BJ (cell line): ENCODE measurements around the gene NAA15. TPM values are rescaled to one million over a fixed set of nuclear protein-coding genes. Genes with fewer than 3 reads are reported as not detected.

Experiments used
- CTCF ChIA-PET: fragments of 350-600 bp; formaldehyde crosslinking; extraction: SDS; loops from one replicate; lab custom pipeline; 2021; ENCODE audit warnings: antibody characterized with exemption, inconsistent platforms; lab: Yijun Ruan, JAX
- POLR2A ChIA-PET: fragments of 300-600 bp; sonication (Branson Sonifier 250); formaldehyde crosslinking; extraction: SDS; loops from one replicate; lab custom pipeline; 2021; ENCODE audit warnings: antibody characterized with exemption; lab: Charles Lee
- DNase-seq: peaks from one replicate; pipeline ENCODE4 v3.0.0-alpha.2; 2011; ENCODE audit warnings: low read depth
- H3K27me3 ChIP-seq: 2 replicates; pipeline ENCODE4 v1.6.0; 2011; ENCODE audit warnings: low read length; ENCODE audit not compliant: control insufficient read depth, insufficient read depth
- H3K36me3 ChIP-seq: 2 replicates; pipeline ENCODE4 v1.5.1; 2011; ENCODE audit warnings: low read length; ENCODE audit not compliant: control insufficient read depth, insufficient read depth
- H3K4me3 ChIP-seq: 2 replicates; pipeline ENCODE4 v1.5.1; 2011; ENCODE audit warnings: low read depth, mild to moderate bottlenecking, control low read depth, low read length
- CTCF ChIP-seq: IDR thresholded peaks from 2 replicates; pipeline ENCODE4 v1.5.1; 2011; ENCODE audit warnings: low read depth, mild to moderate bottlenecking, control low read depth, inconsistent platforms, low read length, moderate library complexity; ENCODE audit not compliant: insufficient read depth
- polyA plus RNA-seq: library from polyadenylated mRNA; depleted of rRNA; stranded (reverse); fragments of >200 nt; gene quantifications from 2 replicates; pipeline ENCODE4 v1.2.3, GENCODE V29; 2011

Gene NAA15
- polyA plus RNA-seq, 1 experiment, result 5.3 TPM

- no peak for DNase-seq
- TF ChIP-seq CTCF, result no peak
- POLR2A ChIA-PET, result no interaction called here
Observed at GRCh38 chr4:139279760-139280620, 21.3 kb upstream of the NAA15 start, which contains the start of gene MGARP. MGARP (minus strand) TSS chr4:139280225; CDS start chr4:139280158, 67 bp downstream.

GRCh38 chr4:139282065-139282720, 19.1 kb upstream of the NAA15 start:
- ChIA-PET CTCF (interaction anchor here (0.7 to 4.3 kb wide), 9 partner anchors 14 to 259 kb away, joined by 3 to 19 read pairs (median 3); no protein-coding TSS in a partner anchor), POLR2A (interaction anchor here (0.6 kb wide), 1 partner anchor 788 kb away, joined by 4 read pairs; no protein-coding TSS in a partner anchor)
- Histone ChIP-seq H3K27me3 (no peaks in the 10 kb centered on the region), H3K36me3 (no peaks in the 10 kb centered on the region), H3K4me3 (no peak overlapping the region)
- no peak for DNase-seq
- TF ChIP-seq CTCF, result no peak

More at GRCh38 chr4:139279760-139280620, 21.3 kb upstream of the NAA15 start, which contains the start of gene MGARP:
- CTCF ChIA-PET, result interaction anchor here (0.9 to 4.3 kb wide), 6 partner anchors 10 to 36 kb away, joined by 3 to 19 read pairs (median 4); partner anchors contain the start of gene NAA15
- H3K27me3 ChIP-seq, result no peaks in the 10 kb centered on the region
- no peaks in the 10 kb centered on the region for H3K36me3 ChIP-seq
- peak within 1 kb of the TSS; percentile 59 for H3K4me3 ChIP-seq

- CTCF ChIA-PET, result interaction anchor here (0.8 to 4.3 kb wide), 5 partner anchors 14 to 260 kb away, joined by 3 to 19 read pairs (median 3); no protein-coding TSS in a partner anchor
- no peak for DNase-seq
Observed at GRCh38 chr4:139282721-139283075, 18.6 kb upstream of the NAA15 start.

GRCh38 chr4:139286186-139286698, 15.1 kb upstream of the NAA15 start:
- ChIA-PET POLR2A (no interaction called here), CTCF (interaction anchor here (1.6 to 1.9 kb wide), 2 partner anchors 10 to 30 kb away, joined by 4 read pairs; no protein-coding TSS in a partner anchor)
- H3K4me3 ChIP-seq, result no peak overlapping the region
- H3K36me3 ChIP-seq, result peaks cover 1% of the 10 kb centered on the region; the same call in 1 of the 2 replicates
- H3K27me3 ChIP-seq, result no peaks in the 10 kb centered on the region
- TF ChIP-seq CTCF, result no peak
- no peak for DNase-seq

More at GRCh38 chr4:139282721-139283075, 18.6 kb upstream of the NAA15 start:
- no peak overlapping the region for H3K4me3 ChIP-seq
- no peak for TF ChIP-seq CTCF
- POLR2A ChIA-PET, result no interaction called here
- H3K27me3 ChIP-seq, result no peaks in the 10 kb centered on the region
- H3K36me3 ChIP-seq, result no peaks in the 10 kb centered on the region
